ENCODE measurements around the gene CACHD1. TPM values are rescaled to one million over a fixed set of nuclear protein-coding genes. Genes with fewer than 3 reads are reported as not detected.

Gene CACHD1
- polyA plus RNA-seq, 1 of the 3 experiments (the other 2 are of a cell fraction), result 2.2 TPM

GRCh38 chr1:64568171-64568450 lies 98.2 kb downstream of the CACHD1 start:
- no peak overlapping the region for H3K9ac ChIP-seq
- no peaks in the 10 kb centered on the region for H3K9me2 ChIP-seq
- no peaks in the 10 kb centered on the region for H3K79me2 ChIP-seq (ENCODE audit: insufficient read depth)
- POLR2A ChIA-PET, result no interaction called here
- H3F3A ChIP-seq (replicated peaks; ENCODE audit: insufficient read depth), result no peaks in the 10 kb centered on the region
- H3K27ac ChIP-seq (ENCODE audit: low read depth in 2 of 2, low read length in 1 of 2), result no peak overlapping the region
- CTCF ChIA-PET, result interaction anchor here (1.1 kb wide), 1 partner anchor 14 kb away, joined by 3 read pairs; no protein-coding TSS in a partner anchor
- H4K20me1 ChIP-seq (ENCODE audit: insufficient read depth), result no peaks in the 10 kb centered on the region
- WGBS (ENCODE audit: low lambda C conversion rate), result 93% methylated on average over 4 of the region's 4 CpGs
- peaks cover 0 to under 1% of the 10 kb centered on the region in 2 experiments for H3K36me3 ChIP-seq (replicated peaks in 1 of 2; ENCODE audit: control insufficient read depth in 1 of 2, insufficient read depth in 2 of 2, low read length in 1 of 2)
- no peak overlapping the region for H3K4me2 ChIP-seq
- H3K9me3 ChIP-seq, result peaks cover under 1% of the 10 kb centered on the region; the same call in 1 of the 2 replicates
- no peaks in the 10 kb centered on the region for H3K27me3 ChIP-seq (ENCODE audit: insufficient read depth)
- H3K4me3 ChIP-seq (ENCODE audit: low read depth in 2 of 2, low read length in 1 of 2), result no peak overlapping the region
- TF ChIP-seq CHD2 (IDR thresholded peaks at IDR 0.05; ENCODE audit: low read length, partially characterized antibody) (no peak), EP300 (IDR thresholded peaks at IDR 0.05; ENCODE audit: borderline replicate concordance in 1 of 2, low read depth in 1 of 2, low read length in 1 of 2) (no peak), RFX5 (IDR thresholded peaks at IDR 0.05; ENCODE audit: low read length) (no peak), POLR2AphosphoS5 (IDR thresholded peaks at IDR 0.05; ENCODE audit: low read depth, low read length) (no peak), TCF12 (IDR thresholded peaks at IDR 0.05) (no peak), RCOR1 (IDR thresholded peaks at IDR 0.05; ENCODE audit: low read length) (no peak), MEF2A (IDR thresholded peaks at IDR 0.05; ENCODE audit: borderline replicate concordance, low read depth) (no peak), NRF1 (IDR thresholded peaks at IDR 0.05; ENCODE audit: low read depth, low read length) (no peak), RAD21 (IDR thresholded peaks at IDR 0.05; ENCODE audit: low read length) (no peak), SMC3 (IDR thresholded peaks at IDR 0.05; ENCODE audit: low read depth, low read length) (no peak), NFIC (IDR thresholded peaks at IDR 0.05; ENCODE audit: borderline replicate concordance) (no peak)
- DNase-seq, result no peak
- no peak overlapping the region for H2AFZ ChIP-seq (ENCODE audit: low read depth)
- H3K4me1 ChIP-seq (ENCODE audit: control insufficient read depth in 1 of 2, insufficient read depth in 2 of 2, low read depth in 1 of 2, low read length in 1 of 2), result peaks cover 0 to 7% of the 10 kb centered on the region in 2 experiments; a peak in 2 of 4 replicates

- Histone ChIP-seq H3K4me2 (no peak overlapping the region), H3K9ac (no peak overlapping the region), H3K9me3 (no peaks in the 10 kb centered on the region), H3K36me3 (replicated peaks in 1 of 2; ENCODE audit: control insufficient read depth in 1 of 2, insufficient read depth in 2 of 2, low read length in 1 of 2) (no peaks in the 10 kb centered on the region), H3K9me2 (no peaks in the 10 kb centered on the region), H3K27me3 (ENCODE audit: insufficient read depth) (no peaks in the 10 kb centered on the region), H3F3A (replicated peaks; ENCODE audit: insufficient read depth) (no peaks in the 10 kb centered on the region), H3K79me2 (ENCODE audit: insufficient read depth) (no peaks in the 10 kb centered on the region), H3K27ac (ENCODE audit: low read depth in 2 of 2, low read length in 1 of 2) (no peak overlapping the region), H3K4me3 (ENCODE audit: low read depth in 2 of 2, low read length in 1 of 2) (no peak overlapping the region), H2AFZ (ENCODE audit: low read depth) (no peak overlapping the region), H3K4me1 (ENCODE audit: control insufficient read depth in 1 of 2, insufficient read depth in 2 of 2, low read depth in 1 of 2, low read length in 1 of 2) (peaks cover 2 to 7% of the 10 kb centered on the region in 2 experiments; a peak in 3 of 4 replicates), H4K20me1 (ENCODE audit: insufficient read depth) (no peaks in the 10 kb centered on the region)
- ChIA-PET CTCF (no interaction called here), POLR2A (no interaction called here)
- no peak for DNase-seq
- 85% methylated on average over 4 of the region's 4 CpGs for WGBS (ENCODE audit: low lambda C conversion rate)
- no peak for TF ChIP-seq CTCF (IDR thresholded peaks at IDR 0.05)
- no peak for TF ChIP-seq NFIC (IDR thresholded peaks at IDR 0.05; ENCODE audit: borderline replicate concordance)
- TF ChIP-seq NRF1 (IDR thresholded peaks at IDR 0.05; ENCODE audit: low read depth, low read length), result no peak
- no peak for TF ChIP-seq TCF12 (IDR thresholded peaks at IDR 0.05)
- TF ChIP-seq YY1 (IDR thresholded peaks at IDR 0.05; ENCODE audit: low read depth), result no peak
- no peak for TF ChIP-seq EZH2phosphoT487 (IDR thresholded peaks at IDR 0.05; ENCODE audit: borderline replicate concordance, low read depth)
- no peak for TF ChIP-seq MAX (IDR thresholded peaks at IDR 0.05; ENCODE audit: low read depth)
- TF ChIP-seq GABPA (IDR thresholded peaks at IDR 0.05; ENCODE audit: low read depth), result no peak
- no peak for TF ChIP-seq TEAD4 (IDR thresholded peaks at IDR 0.05; ENCODE audit: borderline replicate concordance, insufficient read depth)
- TF ChIP-seq RCOR1 (IDR thresholded peaks at IDR 0.05; ENCODE audit: low read length), result no peak
- TF ChIP-seq CHD2 (IDR thresholded peaks at IDR 0.05; ENCODE audit: low read length, partially characterized antibody), result no peak
- no peak for TF ChIP-seq USF1 (IDR thresholded peaks at IDR 0.05; ENCODE audit: borderline replicate concordance, low read depth)
- no peak for TF ChIP-seq RFX5 (IDR thresholded peaks at IDR 0.05; ENCODE audit: low read length)
- TF ChIP-seq PBX3 (IDR thresholded peaks at IDR 0.05), result no peak
- TF ChIP-seq MXI1 (IDR thresholded peaks at IDR 0.05; ENCODE audit: low read depth, low read length), result no peak
- TF ChIP-seq ELF1 (IDR thresholded peaks at IDR 0.05), result no peak
- no peak for TF ChIP-seq FOXM1 (IDR thresholded peaks at IDR 0.05; ENCODE audit: low read depth)
- no peak for TF ChIP-seq RAD21 (IDR thresholded peaks at IDR 0.05; ENCODE audit: low read length)
These were observed 99.5 kb downstream of the CACHD1 start for GRCh38 chr1:64569411-64569810.
